Left forelimb (tissue), 1 donor: Measurements from ENCODE around the gene TAF4B.
"Not testable (repeated sequence)": the region's sequence is repeated elsewhere in the genome, so short reads cannot be mapped to it uniquely, and the experiment has no call there.

Experiments used
- DNase-seq: peaks from one replicate; pipeline ENCODE4 v3.0.0-alpha.2; 2018; ENCODE audit warnings: low spot score

Gene TAF4B

DNA sequence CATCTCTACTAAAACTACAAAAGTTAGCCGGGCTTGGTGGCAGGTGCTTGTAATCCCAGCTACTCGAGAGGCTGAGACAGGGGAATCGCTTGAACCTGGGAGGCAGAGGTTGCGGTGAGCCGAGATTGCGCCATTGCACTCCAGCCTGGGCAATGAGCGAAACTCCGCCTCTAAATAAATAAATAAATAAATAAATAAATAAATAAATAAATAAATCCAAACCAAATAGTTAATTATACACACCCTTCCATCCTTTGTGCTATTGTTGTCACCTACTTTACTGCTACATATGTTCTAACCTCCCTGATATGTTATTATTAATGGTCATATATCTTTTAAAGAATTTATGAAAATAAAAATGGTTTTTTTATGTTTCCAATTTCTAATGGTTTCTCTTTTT, 155.3 kb downstream of the TAF4B start:
- DNase-seq, result not testable (repeated sequence)

DNA sequence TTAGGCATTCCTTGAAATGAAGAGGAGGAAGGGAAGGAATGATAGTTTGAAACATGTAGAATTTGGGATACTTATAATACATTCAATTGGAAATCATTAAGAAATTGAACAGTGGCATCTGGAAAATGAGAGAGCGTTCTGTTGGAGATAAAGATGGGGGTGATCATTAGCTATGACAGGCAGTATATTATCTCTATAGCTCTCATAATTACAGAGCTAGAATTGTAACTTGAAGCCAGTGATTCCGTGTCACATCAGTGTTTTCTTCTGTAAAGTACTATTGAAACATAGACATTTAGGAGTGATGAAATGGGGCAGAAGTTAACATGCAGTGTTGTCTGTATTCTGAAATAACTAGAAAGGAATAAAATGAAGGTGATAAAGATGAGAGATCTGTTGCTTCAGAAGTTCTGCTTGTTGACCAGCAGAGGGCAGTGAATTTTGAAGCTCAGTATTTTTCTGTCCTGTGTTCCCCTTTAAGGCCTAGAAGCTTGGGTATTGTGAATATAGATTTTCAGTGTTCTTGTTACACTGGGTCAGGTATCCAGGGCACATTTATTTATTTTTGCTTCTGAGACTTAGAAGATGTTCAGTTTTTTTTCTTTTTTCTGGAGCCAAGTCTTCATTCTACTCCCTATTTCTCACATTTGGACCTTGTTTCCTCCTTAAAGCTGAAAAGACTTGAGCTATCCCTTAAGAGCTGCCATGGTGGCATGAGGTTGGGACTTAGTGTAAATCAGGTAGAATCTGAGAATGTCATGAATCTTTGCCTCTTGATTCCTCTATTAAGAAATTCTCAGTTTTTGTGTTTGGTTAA, 157.4 kb downstream of the TAF4B start:
- no peak for DNase-seq

DNA sequence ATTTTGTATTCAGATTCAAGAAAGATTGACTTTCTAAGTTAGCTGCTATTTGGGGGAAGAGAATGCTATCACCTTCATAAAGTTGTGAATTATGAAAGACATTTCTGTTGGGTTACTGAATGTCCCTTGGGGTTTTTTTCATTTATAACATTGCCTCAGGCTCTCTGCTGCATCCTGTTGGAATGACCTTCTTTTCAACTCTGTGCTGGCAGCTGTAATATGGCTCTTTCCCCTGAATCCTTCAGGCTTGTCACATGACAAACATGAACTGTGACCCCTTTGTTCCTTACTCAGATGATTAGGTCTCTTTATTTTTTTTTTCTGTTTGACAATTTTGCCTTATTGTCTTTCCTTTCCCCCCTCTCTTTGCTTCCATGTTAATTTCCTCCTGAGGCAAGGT, 159.8 kb downstream of the TAF4B start:
- no peak for DNase-seq

DNA sequence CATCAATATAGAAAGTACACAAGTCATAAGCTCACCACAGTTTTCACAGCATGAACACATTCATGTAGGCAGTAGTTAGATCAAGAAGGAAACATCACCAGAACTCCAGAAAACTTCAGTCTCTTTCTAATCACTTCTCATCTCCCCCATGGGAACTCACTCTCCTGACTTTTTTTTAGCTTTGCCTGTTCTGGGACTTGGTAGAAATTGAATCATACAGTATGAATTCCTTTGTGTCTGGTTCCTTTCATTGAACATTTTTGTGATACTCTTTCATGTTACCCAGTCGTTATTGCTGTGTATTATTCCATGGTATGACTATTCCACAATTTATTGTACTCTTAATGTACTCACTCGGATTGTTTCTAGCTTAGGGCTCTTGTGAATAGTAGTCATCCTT, 160.2 kb downstream of the TAF4B start:
- DNase-seq, result no peak

DNA sequence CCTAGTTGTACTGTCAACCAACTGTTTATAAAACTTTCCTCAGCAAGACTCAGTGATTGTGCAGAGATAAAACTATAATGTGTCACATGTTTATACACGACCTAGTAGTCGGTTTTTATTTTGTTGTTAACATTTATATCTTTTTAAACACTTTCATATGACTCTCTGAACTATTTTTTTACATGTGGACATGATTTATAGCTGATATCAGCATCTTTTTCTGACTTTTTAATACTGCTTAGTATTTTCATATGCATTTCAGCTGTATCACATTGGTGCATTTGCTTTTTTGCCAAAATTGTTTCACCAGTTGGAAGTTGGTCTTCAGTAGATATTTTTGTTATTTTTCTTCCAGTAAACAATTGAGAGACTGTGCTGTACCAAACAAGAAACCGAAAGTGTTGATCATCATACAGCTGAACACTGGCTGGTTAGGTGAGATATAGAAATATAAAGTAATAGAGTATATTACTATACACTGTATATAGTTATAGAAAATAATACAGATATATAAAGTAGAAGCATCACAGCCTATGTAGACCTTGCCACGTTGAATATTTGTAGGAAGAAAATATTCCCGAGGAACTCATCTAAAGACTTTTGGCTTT, 167.9 kb downstream of the TAF4B start:
- DNase-seq, result no peak

DNA sequence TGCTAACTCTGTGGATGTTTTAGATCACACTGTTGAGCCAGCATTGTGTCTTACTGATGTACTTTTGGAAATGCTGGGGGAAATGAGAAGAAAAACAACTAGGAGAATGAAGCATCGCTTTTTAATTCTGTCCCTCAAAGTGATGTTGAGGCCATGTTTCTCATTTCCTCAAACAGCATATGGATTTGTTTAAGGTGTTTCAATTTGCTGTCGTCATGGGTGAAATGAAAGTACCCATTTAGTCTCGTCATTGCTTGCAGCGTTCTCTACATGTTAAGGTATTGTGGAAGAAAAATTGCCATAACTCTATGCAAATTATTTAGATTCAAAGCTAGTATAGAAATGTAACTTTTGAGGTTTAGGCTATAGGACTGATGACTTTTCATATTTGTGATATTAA, 170.8 kb downstream of the TAF4B start:
- DNase-seq, result no peak

DNA sequence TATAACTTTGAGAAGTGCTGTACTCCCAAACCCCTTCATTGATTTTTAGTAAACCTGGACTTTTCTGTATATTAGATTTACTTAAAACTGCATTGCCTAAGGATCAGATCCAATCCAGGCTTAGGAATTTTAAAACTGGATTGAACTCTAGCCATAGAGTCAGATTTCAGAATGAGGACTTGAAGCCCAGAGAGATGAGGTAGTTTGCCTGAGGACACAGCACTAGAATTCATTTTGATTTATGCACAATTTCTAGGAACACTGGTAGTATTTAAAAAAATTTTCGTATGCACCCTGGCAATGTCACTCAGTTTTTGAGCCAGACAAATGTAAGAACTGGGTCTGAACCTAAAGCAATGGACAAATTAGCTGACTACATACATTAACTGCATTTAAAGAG, 177.2 kb downstream of the TAF4B start:
- no peak for DNase-seq

DNA sequence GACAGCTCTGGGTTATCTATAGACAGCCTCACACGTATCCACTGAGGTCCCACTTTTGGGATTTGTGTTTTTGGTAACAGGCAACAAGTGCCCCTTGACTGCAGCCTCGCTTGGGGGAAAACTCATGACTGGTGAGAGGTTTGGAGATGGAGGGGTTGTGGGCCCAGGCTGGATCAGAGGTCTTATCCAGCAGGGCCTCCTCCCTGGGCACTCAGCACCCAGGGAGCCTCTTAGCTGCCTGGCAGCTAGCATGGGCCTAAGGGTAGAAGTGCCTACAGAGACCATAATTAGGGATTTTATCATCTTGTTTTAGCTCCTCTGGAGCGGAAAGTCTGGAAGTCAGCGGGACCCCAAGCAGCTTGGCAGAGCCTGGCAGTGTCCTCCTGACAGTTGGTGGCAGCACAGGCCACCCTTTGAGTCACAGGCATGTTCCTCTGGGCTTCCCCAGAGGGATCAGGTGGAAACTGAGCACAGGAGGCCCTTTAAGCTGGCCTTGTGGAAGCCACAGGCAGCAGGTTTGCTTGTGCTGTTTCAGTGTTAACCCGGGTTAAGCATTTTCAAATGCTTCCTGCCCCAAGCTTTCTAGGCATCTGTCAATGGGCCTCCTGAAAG, 179.1 kb downstream of the TAF4B start:
- DNase-seq, result no peak

DNA sequence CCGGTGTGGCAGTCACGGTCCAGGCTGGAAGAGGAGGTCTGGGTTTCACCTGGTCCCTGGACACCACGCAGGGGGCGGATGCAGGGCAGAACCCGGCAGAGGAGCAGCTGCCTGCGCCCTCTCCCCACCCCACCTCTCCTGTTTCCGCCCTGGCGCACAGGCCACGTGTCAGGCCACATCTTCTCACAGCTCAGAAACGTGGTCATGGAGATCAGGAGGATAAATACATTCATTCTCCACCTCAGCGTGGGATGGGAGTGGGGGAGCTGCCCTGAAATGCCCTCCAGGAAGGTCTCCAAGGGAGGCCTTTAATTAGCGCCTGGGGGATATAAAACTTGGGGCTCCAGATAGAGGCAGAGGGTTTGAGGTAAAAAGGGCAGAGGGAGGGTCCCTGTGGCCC, 180.1 kb downstream of the TAF4B start:
- no peak for DNase-seq

DNA sequence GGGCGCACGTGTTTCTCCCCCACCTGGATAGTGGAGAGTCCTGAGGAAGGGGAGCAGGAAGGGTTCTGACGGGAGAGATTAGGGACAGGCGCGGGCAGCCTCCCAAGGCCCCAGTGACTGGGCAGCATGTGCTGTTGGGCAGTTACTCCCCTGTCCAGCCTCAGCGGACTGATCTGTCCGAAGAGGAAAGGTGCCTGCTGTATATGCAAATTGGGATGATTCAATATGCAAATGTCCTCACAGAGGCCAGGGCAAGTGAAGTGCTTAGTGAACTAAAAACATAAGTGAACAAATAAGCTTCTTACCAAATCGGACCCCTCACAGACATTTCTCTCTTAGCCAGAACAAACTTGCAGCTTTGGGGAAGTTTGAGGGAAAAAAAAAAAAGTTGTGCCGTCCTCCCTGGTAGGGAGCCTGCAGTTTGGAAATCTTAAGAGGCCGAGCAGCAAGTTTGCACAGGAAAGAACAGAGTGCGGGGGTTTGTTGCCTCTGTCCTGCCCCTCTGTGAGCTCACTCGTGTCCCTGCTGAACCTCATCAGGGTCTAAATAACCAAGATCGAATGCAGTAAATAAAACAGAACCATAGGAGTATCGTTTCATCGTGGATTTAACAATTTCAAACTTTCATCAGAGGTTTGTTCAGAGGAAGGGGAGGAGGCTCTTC, 180.7 kb downstream of the TAF4B start:
- no peak for DNase-seq

DNA sequence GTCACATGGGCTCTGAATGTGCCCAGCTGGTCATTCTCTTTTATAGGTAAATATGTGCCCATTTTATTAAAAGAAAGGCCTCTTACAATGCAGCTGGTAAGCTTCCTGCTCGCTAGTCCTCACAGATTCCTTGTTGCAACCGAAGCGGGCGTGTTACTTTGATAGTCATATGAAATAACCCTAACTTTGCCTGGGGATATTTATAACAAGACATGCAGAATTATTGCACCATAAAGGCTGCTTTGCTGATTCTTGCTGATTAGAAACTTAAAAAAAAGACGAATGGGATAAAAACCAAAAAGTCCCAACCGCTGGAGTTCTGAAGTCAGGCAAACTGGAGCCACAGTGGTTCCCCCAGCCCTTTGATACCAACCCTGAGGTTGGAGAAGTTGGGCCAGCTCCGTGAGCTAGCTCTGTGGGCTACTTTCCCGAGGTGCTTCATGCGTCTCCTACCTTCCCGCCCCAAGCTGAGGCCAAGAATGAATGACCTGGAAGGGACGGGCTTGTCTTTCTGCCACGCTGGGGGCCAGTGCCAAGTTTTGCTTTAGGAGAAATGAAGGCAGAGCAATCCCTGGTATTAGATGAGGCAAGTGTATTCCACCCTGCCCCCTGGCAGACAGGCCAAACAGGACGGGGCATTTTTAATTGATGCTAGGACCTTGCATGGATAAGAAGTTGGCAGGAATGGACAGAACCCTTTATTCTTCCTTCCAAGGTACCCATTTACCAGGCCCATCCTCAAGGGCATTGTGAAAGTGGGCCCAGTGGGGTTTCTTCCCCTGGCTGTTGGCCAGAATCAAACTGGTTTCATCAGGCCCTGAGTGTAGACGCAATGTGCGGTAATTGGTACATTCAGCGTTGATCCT, 181.7 kb downstream of the TAF4B start:
- DNase-seq, result no peak

DNA sequence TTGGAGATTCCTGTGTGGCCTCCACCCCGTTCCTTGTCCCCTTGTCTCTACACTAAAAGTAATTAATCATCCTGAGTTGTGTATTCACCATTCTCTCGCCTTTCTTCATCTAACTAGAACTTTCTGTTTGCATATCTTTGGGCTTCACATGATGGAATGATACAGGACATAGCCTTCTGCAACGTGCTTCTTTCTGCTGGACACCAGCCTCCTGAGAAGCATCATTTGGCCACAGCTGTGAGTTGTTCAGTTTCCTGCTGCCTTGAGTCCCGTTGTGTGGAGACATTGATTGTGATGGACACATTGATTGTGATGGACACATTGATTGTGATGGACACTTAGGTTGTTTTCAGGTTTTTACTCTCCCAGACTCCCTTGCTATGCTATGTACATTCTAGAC, 182.8 kb downstream of the TAF4B start:
- DNase-seq, result no peak

DNA sequence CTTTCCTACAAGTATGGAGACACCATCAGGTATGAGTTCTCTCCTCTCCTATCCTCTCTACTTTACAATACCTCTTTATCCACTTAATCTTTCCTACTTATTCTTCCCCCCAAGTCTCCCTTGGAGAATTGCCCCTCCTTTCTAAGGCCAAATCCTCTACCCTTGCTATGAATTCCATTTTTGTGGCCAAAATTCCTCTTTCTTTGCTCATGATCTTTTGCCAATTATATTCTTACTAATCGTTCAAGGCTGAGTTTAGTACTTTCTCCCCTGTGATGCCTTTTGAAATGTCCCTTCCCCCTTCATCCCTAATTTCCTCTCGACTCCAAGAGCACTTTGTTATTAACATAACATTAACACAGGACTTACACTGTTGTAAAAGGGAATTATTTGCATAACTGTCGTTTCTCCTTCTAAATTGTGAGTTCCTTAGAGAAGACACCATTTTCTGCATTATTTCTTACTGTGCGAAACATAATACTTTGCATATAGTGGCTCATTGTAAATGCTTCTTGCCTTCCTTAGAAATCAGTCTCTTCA, 188.7 kb downstream of the TAF4B start:
- DNase-seq, result no peak

DNA sequence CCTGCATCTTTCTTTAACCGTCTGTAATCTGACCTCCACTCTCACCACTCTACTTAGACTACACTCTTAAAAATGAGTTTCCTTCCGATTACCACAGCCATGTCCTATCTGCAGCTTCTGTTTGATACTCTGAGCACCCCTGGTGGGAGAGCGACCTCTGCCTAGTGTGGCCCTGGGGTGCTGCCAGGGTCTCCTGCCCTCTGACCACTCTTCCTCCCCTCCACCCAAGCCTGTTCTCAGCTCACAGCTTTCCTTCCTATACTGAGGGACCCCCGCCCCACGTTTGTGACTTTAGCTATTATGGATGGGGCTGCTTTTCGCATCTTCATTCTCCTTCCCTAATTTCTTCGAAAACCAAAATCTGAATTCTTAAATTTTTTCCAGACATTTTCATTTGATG, 189.4 kb downstream of the TAF4B start:
- no peak for DNase-seq

DNA sequence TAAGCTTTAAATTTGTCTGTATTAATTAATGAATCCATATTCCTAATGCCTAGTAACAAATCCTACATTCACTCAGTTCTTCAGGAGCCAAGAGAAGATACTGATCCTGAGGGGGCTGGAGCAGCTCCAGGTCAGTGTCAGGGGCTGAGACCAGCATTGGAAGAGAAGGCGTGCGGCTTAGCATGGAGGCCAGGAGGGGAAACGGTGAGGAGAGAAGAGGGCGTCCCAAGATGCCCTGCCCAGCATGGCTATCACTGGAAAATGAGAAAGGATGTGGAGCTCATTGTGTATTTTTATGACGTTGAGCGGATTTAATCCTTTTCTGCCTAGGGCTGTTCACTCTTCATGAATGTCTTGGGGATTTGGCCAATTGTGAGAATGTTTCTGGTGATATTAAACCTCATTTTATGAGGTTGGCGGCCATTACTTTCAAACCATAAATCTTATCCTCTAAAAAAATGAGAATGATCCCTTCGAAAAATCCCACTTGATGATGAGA, 190.5 kb downstream of the TAF4B start:
- DNase-seq, result no peak

DNA sequence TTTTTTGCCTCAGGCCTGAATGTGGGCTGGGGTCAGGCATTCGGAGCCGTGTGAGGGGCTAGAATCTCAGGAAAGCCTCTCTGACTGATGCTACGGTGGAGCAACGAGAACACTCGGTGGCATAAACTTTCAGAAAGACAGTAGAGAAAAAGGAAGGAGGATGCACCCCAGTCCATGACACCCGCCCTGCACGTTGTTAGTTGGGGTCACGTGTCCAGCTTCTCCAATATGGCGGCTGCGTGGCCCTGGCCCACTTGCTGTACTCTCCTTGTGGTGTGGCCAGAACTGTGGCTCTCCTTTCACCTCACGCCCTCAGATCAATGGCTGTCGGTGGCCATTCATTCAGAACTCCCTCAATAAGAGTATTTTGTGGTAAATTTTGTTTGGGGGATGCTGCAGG, 190.9 kb downstream of the TAF4B start:
- DNase-seq, result no peak

DNA sequence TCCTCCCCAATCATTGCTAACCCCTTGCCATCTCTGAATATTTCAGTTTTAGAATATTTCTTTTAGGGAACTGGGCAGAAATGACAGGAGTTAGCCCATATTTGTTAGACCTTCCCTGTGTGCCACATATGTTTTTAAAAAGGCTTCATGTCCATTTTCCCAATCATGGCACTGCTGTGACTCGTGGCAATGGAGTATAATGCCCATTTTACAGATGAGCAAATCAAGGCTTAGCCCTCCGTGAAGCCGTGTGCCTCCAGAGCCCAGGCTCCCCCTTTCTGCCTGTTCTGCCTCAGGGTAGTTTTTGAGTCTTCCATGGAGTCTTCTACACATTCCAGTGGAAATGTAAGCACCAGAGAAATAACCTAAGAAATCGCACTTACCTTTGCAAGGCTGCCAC, 192.0 kb downstream of the TAF4B start:
- DNase-seq, result no peak

DNA sequence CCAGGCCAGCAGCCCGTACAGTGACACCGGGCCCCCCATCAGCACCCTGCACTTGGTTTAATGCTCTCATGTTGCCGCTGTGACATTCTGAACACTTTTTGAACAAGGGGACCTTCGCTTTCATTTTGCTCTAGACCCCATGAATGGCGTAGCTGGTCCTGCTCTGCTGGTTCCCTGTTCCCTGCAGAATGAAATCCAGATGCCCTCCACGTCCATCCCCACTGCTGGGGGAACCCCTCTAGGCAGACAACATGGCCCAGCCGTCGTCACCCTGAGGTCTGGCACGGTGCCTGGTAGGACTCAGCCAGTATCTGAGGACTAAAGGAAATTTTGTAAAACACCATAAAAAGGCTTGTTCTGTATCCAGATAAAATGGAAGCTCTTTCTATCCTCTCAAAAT, 193.5 kb downstream of the TAF4B start:
- no peak for DNase-seq

DNA sequence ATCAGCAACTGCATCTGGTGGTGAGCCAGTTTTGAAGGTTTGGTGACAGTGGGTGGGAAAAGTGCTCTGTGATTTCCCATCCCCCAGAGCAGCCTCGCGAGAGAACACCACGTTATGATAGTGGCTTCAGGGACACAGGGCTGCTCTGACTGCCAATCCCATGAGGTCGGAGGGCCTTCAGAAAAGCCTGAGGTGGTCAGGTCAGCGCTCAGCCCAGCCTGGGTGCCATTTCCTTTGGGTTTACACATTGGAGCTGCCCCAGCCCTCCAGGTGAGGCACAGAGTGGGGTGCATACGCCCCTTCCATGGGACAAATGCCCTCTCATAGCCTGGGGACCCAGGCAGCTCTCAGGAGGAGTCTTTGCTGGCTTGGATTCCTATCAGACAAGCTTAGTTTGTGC, 195.3 kb downstream of the TAF4B start:
- no peak for DNase-seq

DNA sequence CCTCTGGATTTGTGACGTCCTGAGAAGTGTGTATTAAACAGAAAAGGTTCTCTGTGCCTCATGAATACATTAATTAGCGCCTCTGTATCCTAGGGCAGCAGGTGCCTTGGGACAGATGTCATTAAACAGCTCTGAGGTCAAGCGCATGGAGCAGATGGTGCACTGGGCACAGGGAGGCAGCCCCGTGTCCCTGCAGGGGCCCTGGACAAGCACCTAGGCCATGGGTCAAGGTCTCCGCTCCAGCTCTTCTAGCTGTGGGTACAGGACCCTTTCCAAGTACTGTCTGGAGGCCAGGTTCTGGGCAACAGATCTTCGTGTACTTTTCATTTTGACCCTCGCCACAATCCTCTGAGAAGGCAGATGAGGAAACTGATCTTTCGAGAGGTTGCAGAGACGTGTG, 195.7 kb downstream of the TAF4B start:
- no peak for DNase-seq

DNA sequence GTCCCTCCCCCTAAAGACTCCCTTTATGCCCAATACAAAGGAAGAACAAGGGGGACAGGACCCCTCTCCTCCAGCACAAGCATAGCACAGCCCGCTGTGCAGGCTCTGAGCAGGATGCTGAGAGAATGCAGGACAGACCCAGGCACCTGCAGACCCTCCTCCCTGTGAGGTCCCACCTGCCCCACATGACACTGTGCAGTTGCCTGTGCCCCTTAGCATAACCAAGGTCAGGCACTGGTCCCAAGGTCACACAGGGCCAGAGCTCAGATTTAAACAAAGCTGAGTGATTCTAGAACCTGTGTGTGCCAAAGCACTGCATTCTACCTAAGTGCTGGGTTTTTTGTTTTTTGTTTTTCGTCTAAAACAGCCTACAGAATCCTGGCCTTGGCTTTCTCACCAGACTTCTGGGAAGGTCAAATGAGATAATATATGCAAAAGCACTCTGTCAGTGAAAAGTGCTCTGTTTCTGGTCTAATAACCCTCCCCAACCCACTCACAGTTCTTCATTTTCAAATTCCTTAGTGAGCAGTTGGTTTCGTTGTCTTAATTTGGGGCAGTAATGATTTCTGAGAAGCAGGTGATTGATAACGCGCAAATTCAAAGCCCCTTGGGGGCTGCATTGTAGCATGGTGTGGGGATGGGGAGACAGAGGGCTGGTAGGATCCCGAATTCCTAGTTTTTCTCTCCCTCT, 196.4 kb downstream of the TAF4B start:
- no peak for DNase-seq
